Lung microvascular endothelial cell (primary cell): ENCODE measurements around the gene ZNF664. TPM values are rescaled to one million over a fixed set of nuclear protein-coding genes. Genes with fewer than 3 reads are reported as not detected.

Experiments used
- DNase-seq, 2 donors: peaks; one replicate each; pipeline versions ENCODE4 v3.0.0 to v3.0.0-alpha.2; 2010; ENCODE audit warnings: low read depth in 2 of 2
- total RNA-seq: library from RNA; depleted of rRNA; stranded (reverse); fragments of >200 nt; gene quantifications from 2 replicates; pipeline ENCODE4 v1.2.1, GENCODE V29; 2014

The ZNF664 gene
- total RNA-seq, 1 donor from 2014 or later: 40.1 TPM

DNA sequence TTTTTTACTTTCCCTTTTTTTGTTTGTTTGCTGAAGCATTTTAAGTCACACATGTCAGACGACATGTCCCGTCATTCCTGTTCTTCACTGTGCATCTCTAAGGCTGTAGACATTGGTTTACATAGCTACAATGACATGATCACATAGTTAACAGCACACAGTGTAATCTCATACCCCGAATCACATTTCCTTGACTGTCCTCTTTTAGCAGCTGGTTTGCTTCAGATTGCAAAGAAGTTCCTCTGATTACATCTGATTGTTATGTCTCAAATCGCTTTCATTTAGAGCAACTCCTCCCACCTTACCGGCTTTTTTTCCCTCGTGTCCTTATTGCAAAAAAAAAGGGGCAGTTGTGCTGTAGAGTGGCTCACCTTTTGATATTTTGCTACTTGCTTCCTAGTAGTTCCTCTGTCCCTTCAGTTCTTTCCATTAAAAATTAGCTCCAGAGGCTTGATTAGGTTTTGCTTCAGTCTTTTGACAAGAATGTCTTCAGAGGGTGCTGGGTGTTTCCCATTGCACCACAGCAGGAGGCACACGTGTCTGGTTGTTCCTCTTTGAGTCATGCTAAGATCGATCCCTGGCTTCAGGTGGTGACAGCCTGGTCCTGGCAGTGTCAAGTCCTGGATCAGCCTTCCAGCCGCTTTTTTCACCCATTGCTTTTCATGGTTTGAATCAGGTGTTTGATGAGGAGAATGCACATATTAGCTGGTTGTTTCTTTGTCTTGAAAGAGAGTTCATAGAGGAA is 35.0 kb downstream of the ZNF664 start:
- no peak for DNase-seq

DNA sequence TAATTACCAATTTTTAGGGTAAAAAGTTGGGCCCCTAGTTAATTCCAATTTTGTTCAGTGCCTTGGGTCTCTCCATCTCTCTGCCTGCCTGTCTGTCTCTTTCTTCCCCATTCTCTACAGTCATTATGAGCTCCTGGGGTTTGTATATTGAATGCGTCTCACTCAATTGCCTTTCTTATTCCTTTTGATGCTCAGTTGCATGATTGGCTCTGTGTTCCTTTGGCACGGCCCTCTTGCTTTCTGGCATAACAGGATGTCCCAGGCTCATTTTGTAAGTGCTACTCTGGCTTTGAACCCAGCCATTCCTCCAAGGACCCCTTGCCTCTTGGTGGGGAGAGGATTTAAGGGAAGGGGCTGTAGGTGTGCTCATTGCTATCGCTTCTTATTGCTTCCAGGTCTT is 35.6 kb downstream of the ZNF664 start:
- no peak for DNase-seq

- no peak for DNase-seq
Observed at GRCh38 chr12:124009781-124010180, 36.8 kb downstream of the ZNF664 start.

DNA sequence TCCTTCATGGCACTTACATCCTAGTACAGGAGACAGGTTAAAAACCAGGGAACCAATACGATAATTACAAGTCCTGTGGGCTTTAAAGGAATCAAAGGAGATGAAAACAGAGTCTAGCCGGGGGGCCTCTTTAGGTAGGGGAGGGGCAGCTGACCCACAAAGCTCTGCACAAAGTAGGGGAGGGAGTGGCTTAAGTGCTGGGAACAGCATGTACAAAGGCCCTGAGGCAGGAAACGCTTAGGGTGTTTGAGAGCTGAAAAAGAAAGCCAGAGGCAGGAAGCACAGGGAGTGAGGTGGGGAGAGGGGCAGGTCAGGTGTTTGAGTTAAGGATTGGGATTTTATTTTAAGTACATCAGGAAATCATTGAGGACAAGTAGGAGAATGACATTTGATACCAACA is 37.7 kb downstream of the ZNF664 start:
- no peak for DNase-seq

GRCh38 chr12:124011435-124012115 is 38.6 kb downstream of the ZNF664 start:
- no peak for DNase-seq

- no peak for DNase-seq
Observed at GRCh38 chr12:124013073-124013472, 40.1 kb downstream of the ZNF664 start.

GRCh38 chr12:124015494-124016461 is 42.8 kb downstream of the ZNF664 start:
- DNase-seq: no peak

- DNase-seq: no peak
Observed at GRCh38 chr12:124017064-124017463, 44.0 kb downstream of the ZNF664 start.

- DNase-seq: peak in 1 of 2 donors; percentile 17
Observed at GRCh38 chr12:124018539-124018938, 45.5 kb downstream of the ZNF664 start.

GRCh38 chr12:124019115-124019514 is 46.1 kb downstream of the ZNF664 start:
- no peak for DNase-seq

- no peak for DNase-seq
Observed at GRCh38 chr12:124020514-124020949, 47.5 kb downstream of the ZNF664 start.

DNA sequence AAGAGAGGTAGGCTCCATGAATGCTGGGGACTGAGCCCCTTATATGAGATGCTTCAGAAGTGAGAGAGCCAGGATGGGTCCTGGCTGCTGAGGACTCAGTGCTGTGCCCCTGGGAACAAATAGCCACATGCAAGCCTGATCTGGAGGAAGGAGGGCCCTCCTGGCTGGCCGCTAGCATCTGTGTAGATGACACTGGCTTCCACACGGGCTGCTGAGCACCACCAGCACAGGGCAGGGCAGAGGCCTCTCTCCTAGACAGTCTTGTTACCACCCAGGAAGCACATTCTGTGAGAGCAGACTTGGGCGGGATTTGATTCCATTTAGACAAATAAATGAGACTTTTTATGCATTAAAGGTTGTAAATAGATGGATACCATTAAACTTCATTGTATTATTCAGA is 48.0 kb downstream of the ZNF664 start:
- no peak for DNase-seq

DNA sequence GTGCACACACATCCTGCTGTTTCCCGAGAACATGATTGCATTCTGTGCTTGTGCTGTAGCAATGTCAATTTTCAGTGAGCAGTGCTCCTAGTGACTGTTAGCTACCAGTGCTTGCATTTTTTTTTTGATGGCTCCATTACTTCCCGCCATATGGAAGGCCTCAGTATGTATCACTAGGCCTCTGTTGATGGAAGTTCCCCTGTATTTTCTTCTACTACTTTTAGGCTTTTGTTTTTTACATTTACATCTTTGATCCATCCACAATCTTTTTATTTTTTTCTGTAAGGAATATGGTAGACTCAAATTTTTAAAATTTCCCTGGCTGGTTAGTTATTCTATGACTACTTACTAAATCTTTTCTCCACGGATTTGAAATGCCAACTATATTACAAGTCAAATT is 49.1 kb downstream of the ZNF664 start:
- DNase-seq: no peak

DNA sequence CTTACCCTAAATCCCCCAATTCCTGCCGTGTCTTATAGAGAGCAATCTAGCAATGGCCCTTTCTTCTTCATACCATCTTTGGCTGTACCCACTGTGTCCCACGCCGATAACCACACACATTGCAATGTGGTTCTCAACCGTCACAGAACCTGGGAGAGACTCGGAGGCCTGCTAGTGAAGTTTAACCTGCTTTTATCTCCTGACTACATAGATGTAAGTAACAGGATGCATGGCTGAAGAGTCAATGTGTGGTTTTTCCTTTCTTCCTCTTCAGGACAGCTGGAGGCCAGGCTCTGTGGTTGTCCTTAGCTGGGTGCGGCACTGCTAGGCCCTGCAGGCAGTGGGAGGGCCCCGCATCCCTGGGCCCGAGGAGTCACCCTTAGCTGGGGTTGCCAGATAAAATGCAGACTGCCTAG is 51.3 kb downstream of the ZNF664 start:
- no peak for DNase-seq

DNA sequence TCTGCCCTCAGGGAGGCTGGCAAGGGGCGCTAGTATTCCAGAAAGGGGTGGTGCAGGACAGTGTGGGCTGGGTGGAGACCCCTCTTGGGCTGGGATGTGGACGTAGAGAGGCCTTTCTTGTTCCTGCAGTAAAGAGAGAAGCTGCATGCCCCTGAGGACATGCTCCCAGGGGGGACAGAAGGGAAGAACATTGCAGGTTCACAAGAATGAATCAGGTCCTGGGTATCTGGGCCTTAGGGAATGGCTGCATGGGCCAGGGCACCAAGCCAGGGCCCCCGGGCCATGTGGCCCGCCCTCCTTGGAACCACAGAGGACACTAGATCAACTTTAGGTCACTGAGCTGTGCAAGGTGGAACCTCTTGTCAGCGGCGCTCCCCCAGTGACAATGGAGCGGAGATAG is 51.8 kb downstream of the ZNF664 start:
- DNase-seq: no peak

GRCh38 chr12:124025661-124026060 is 52.6 kb downstream of the ZNF664 start:
- no peak for DNase-seq

DNA sequence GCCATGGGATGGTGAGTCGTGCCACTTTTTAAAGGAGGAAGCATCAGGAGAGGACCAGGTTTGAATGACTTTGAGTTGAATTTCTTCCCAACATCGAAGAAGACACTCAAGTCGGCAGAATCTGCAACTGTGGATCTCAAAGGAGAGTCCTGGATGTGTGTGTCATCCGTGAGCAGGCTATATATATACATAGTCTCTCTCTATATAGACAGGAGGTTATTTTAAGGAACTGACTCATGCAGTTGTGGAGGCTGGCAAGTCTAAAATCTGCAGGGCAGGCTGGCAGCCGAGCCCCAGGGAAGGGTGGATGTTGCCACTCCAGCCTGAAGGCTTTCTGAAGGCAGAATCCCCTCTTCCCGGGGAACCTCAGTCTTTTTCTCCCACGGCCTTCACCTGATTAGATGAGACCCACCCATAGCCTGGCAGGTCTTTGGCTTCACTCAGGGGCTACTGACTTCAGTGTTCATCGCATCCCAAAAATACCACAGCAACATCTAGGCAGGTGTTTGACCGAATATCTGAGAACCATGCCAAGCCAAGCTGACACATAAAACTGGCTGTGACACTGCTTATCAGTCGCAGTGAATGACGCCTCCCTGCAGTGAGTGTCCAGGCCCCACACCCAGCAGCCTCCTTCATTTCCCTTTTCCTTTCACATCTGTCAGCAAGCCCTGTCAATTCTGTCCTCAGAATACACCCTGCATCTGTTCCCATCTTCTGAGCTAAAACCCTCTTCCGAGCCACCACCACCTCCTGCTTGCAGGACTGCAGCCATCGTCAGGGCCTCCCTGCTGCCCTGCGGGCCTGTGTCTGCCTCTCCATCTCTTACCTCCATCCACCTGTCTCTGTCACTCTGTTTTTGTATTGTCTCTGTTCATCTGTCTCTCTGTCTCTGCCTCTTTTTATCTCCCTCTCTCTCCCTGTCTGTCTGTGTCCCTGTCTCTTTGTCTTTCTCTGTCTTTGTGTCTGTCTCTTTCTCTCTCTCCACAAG is 54.0 kb downstream of the ZNF664 start:
- DNase-seq: peak in 1 of 2 donors; percentile 38

GRCh38 chr12:124027753-124028554 is 54.9 kb downstream of the ZNF664 start:
- DNase-seq: no peak

DNA sequence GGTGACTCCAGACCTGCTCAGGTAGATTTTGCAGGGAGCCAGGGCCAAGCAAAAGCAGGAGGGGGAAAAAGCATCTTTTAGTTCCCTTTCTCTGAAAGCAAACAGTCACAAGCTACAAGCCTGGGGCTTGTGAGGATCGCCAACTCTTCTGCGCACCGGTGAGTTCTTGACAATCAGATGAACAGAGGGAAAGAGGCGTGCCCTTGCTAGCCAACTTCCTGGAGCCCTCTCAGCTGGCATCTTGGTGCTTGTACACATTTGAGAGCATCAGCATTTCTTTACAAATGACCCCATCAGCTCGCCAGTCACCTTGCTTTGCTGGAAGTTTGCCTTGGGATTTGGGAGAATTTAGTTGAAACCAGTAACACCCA is 55.5 kb downstream of the ZNF664 start:
- DNase-seq: no peak

GRCh38 chr12:124030008-124030407 is 57.0 kb downstream of the ZNF664 start:
- DNase-seq: no peak
